NCI-H748 (cell line): ENCODE measurements around the gene GPR18.
"Not testable (repeated sequence)": the region's sequence is repeated elsewhere in the genome, so short reads cannot be mapped to it uniquely, and the experiment has no call there.

Experiments
- DNase-seq: peaks from one replicate; lab custom pipeline; 2025; ENCODE audit not compliant: unreplicated experiment; lab: John Stamatoyannopoulos, UW

The GPR18 gene

GRCh38 chr13:99231721-99232120 lies 26.5 kb downstream of the GPR18 start:
- no peak for DNase-seq

- DNase-seq: no peak
Measured at GRCh38 chr13:99230991-99231390, 27.2 kb downstream of the GPR18 start.

GRCh38 chr13:99230588-99230987 lies 27.6 kb downstream of the GPR18 start:
- not testable (repeated sequence) for DNase-seq

GRCh38 chr13:99228737-99229691 lies 29.2 kb downstream of the GPR18 start:
- no peak for DNase-seq

- no peak for DNase-seq
Measured at GRCh38 chr13:99227909-99228688, 30.1 kb downstream of the GPR18 start.

GRCh38 chr13:99227331-99227900 lies 30.8 kb downstream of the GPR18 start:
- no peak for DNase-seq

- no peak for DNase-seq
Measured at GRCh38 chr13:99226513-99226912, 31.7 kb downstream of the GPR18 start.

GRCh38 chr13:99225078-99225477 lies 33.1 kb downstream of the GPR18 start:
- no peak for DNase-seq

GRCh38 chr13:99224021-99224420 lies 34.2 kb downstream of the GPR18 start:
- DNase-seq: no peak

- DNase-seq: no peak
Measured at GRCh38 chr13:99223587-99223986, 34.6 kb downstream of the GPR18 start.

- no peak for DNase-seq
Measured at GRCh38 chr13:99221567-99222239, 36.5 kb downstream of the GPR18 start.

GRCh38 chr13:99220199-99220935 lies 37.8 kb downstream of the GPR18 start:
- no peak for DNase-seq

GRCh38 chr13:99218969-99219368 lies 39.2 kb downstream of the GPR18 start:
- DNase-seq: no peak

GRCh38 chr13:99218545-99218944 lies 39.6 kb downstream of the GPR18 start:
- DNase-seq: no peak

GRCh38 chr13:99218126-99218525 lies 40.1 kb downstream of the GPR18 start:
- no peak for DNase-seq

- DNase-seq: no peak
Measured at GRCh38 chr13:99217461-99218110, 40.6 kb downstream of the GPR18 start.

- DNase-seq: no peak
Measured at GRCh38 chr13:99215184-99215830, 42.9 kb downstream of the GPR18 start.

- DNase-seq: no peak
Measured at GRCh38 chr13:99214731-99215130, 43.4 kb downstream of the GPR18 start.

GRCh38 chr13:99214232-99214631 lies 43.9 kb downstream of the GPR18 start:
- no peak for DNase-seq
